ENCODE data around the gene INSC.

- TF ChIP-seq CTCF (conservative IDR thresholded peaks at IDR 0.05) (no peak), ZFX (IDR thresholded peaks at IDR 0.05) (no peak)
Observed at GRCh38 chr11:15109602-15110001, 5.1 kb upstream of the INSC start.
